Ovary (tissue), 3 donors: Measurements from ENCODE around the gene CFAP299.

Experiments used
- CTCF ChIP-seq, 3 donors: fragments of 450-650 bp in 2 of 3; fragments of 200-600 bp in 1 of 3; IDR thresholded peaks; one replicate each; pipeline versions ENCODE4 v1.5.1 to v1.8.0; 2016 to 2022; ENCODE audit warnings: antibody characterized with exemption in 3 of 3, mild to moderate bottlenecking in 1 of 3
- POLR2A ChIP-seq: fragments of 450-650 bp; IDR thresholded peaks from one replicate; pipeline ENCODE4 v1.6.1; 2017; ENCODE audit warnings: antibody characterized with exemption, mild to moderate bottlenecking, moderate library complexity
- donor health status: DM: no; HTN: no; CAD: no.

GRCh38 chr4:80781431-80781830 lies 445.9 kb downstream of the CFAP299 start:
- TF ChIP-seq CTCF (IDR thresholded peaks at IDR 0.05) (no peak), POLR2A (no peak)
